ENCODE results near the gene AHNAK2.

The AHNAK2 gene

DNA sequence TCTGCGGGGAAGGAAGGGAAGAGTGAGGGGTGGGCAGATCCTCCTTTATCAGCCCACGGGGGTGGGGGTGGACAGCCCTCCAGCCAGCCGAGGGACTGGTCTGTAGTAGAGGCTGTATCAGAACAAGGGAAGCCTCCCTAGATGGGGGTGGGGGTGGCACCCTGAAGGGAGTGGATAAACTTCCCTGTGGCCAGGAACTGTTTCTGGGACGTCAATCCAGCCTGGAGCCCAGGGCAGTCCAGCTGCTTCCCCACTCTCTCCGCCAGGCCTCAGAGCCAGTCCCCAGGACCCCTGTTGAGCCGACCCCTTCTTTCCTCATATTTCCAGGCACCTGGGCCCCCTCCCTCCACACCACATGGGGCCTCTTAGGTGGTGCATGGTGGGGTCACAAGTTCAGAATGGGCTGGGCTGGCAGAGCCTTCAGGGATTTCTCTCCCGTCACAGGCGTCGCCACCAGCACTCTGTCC is 46.8 kb downstream of the AHNAK2 start:
- H3K9ac ChIP-seq (ENCODE audit: low read depth in 1 of 2, low read length in 2 of 2) = no peak overlapping the region
- H3K27ac ChIP-seq (ENCODE audit: low read depth, low read length) = no peak overlapping the region
- H3K36me3 ChIP-seq (ENCODE audit: control insufficient read depth in 1 of 2, insufficient read depth in 2 of 2, low read length in 2 of 2) = no peaks in the 10 kb centered on the region
- H3K27me3 ChIP-seq (ENCODE audit: control insufficient read depth in 1 of 2, insufficient read depth in 2 of 2, low read length in 2 of 2) = peaks cover 30 to 35% of the 10 kb centered on the region in 2 donors
- H3K4me1 ChIP-seq (ENCODE audit: control insufficient read depth in 1 of 2, insufficient read depth in 2 of 2, low read length in 2 of 2) = peaks cover 0 to under 1% of the 10 kb centered on the region in 2 donors
- no peak overlapping the region for H3K4me3 ChIP-seq (ENCODE audit: low read depth in 1 of 2, low read length in 2 of 2)
- no peaks in the 10 kb centered on the region for H3K9me3 ChIP-seq (ENCODE audit: control insufficient read depth in 1 of 2, low read length in 2 of 2)

DNA sequence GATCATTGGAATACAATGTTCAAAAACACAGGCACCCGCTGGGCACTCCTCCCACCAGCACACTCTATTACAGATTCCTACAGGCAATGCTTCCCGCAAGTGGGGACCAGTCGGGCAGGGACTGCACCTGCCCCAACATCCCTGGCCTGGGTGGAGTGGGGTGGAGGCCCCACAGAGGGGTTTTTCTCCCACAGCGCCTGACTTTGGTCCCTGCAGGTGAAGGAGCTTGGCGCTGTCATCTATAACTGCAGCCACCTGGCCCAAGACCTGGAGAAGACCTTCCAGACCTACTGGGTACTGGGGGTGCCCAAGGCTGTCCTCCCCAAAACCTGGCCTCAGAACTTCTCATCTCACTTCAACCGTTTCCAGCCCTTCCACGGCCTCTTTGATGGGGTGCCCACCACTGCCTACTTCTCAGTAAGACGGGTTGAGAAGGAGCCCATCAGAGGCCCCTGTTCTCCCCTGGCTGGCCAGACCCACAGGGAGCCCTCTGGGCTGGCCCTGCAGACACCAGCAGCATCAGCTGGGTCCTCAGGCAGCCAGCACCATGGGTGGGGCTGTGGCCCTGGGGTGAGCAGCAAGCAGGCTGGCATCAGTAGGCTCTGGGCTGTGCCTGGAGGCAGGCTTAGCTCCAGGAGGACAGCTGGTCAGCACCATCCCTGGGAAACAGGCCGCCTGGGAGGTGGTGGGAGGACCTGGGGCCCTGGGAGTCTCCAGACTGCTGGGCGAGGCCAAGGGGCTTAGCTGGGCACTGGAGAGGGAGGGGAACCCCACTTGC is 47.5 kb downstream of the AHNAK2 start:
- Histone ChIP-seq H3K4me3 (ENCODE audit: low read depth in 1 of 2, low read length in 2 of 2) (no peak overlapping the region), H3K9me3 (ENCODE audit: control insufficient read depth in 1 of 2, low read length in 2 of 2) (no peaks in the 10 kb centered on the region), H3K27ac (ENCODE audit: low read depth, low read length) (no peak overlapping the region), H3K36me3 (ENCODE audit: control insufficient read depth in 1 of 2, insufficient read depth in 2 of 2, low read length in 2 of 2) (no peaks in the 10 kb centered on the region), H3K4me1 (ENCODE audit: control insufficient read depth in 1 of 2, insufficient read depth in 2 of 2, low read length in 2 of 2) (peaks cover 0 to 7% of the 10 kb centered on the region in 2 donors), H3K9ac (ENCODE audit: low read depth in 1 of 2, low read length in 2 of 2) (no peak overlapping the region), H3K27me3 (ENCODE audit: control insufficient read depth in 1 of 2, insufficient read depth in 2 of 2, low read length in 2 of 2) (peaks cover 30 to 31% of the 10 kb centered on the region in 2 donors)

DNA sequence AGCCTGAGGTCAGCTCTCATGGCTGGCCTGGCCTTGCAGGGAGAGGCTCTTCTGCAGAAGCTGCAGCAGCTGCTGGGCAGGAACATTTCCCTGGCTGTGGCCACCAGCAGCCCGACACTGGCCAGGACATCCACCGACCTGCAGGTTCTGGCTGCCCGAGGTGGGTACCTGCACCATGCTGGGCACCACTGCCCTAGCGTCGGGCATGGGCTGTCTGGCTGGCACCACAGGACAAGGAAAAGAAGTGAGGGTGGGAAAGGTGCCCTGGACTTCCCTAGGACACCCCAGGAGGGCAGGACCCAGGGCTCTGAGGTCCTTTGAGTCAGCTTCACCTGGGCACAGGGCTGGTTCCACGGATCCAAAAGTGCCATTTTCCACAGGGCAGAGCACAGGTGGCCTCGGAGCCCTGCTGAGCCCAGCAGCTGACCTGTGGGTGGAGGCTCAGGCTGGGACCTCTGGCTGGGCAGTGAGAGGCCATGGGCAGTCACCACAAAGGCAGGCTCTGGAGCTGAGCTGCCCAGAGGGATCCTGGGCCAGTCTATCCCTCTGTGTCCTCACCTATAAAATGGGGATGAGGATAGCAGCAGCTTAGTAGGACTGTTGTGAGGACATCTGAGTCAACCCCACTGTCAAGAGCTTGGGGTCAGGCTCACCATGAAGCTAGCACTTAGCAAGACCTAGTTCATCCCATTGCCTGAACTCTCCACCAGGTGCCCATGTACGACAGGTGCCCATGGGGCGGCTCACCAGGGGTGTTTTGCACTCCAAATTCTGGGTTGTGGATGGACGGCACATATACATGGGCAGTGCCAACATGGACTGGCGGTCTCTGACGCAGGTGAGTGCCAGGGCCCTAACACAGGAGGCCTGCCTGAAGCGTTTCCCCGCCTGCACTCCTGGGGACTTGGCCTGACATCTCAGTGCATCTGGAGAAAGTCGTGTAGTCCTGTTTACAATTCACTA is 48.6 kb downstream of the AHNAK2 start:
- Histone ChIP-seq H3K36me3 (ENCODE audit: control insufficient read depth in 1 of 2, insufficient read depth in 2 of 2, low read length in 2 of 2) (no peaks in the 10 kb centered on the region), H3K9me3 (ENCODE audit: control insufficient read depth in 1 of 2, low read length in 2 of 2) (peaks cover 0 to under 1% of the 10 kb centered on the region in 2 donors), H3K9ac (ENCODE audit: low read depth in 1 of 2, low read length in 2 of 2) (no peak overlapping the region), H3K27me3 (ENCODE audit: control insufficient read depth in 1 of 2, insufficient read depth in 2 of 2, low read length in 2 of 2) (peaks cover 19 to 23% of the 10 kb centered on the region in 2 donors), H3K4me3 (ENCODE audit: low read depth in 1 of 2, low read length in 2 of 2) (no peak overlapping the region), H3K27ac (ENCODE audit: low read depth, low read length) (no peak overlapping the region), H3K4me1 (ENCODE audit: control insufficient read depth in 1 of 2, insufficient read depth in 2 of 2, low read length in 2 of 2) (peaks cover 6 to 17% of the 10 kb centered on the region in 2 donors)

- Histone ChIP-seq H3K27ac (ENCODE audit: low read depth, low read length) (no peak overlapping the region), H3K9ac (ENCODE audit: low read depth in 1 of 2, low read length in 2 of 2) (no peak overlapping the region), H3K27me3 (ENCODE audit: control insufficient read depth in 1 of 2, insufficient read depth in 2 of 2, low read length in 2 of 2) (peaks cover 17 to 18% of the 10 kb centered on the region in 2 donors), H3K9me3 (ENCODE audit: control insufficient read depth in 1 of 2, low read length in 2 of 2) (peaks cover 3 to 6% of the 10 kb centered on the region in 2 donors), H3K4me3 (ENCODE audit: low read depth in 1 of 2, low read length in 2 of 2) (no peak overlapping the region), H3K4me1 (ENCODE audit: control insufficient read depth in 1 of 2, insufficient read depth in 2 of 2, low read length in 2 of 2) (peaks cover 6 to 17% of the 10 kb centered on the region in 2 donors), H3K36me3 (ENCODE audit: control insufficient read depth in 1 of 2, insufficient read depth in 2 of 2, low read length in 2 of 2) (no peaks in the 10 kb centered on the region)
Measured at GRCh38 chr14:104928391-104929133, 49.6 kb downstream of the AHNAK2 start.

- Histone ChIP-seq H3K4me3 (ENCODE audit: low read depth in 1 of 2, low read length in 2 of 2) (no peak overlapping the region), H3K4me1 (ENCODE audit: control insufficient read depth in 1 of 2, insufficient read depth in 2 of 2, low read length in 2 of 2) (peaks cover 6 to 17% of the 10 kb centered on the region in 2 donors), H3K9ac (ENCODE audit: low read depth in 1 of 2, low read length in 2 of 2) (no peak overlapping the region), H3K27me3 (ENCODE audit: control insufficient read depth in 1 of 2, insufficient read depth in 2 of 2, low read length in 2 of 2) (peaks cover 15 to 16% of the 10 kb centered on the region in 2 donors), H3K27ac (ENCODE audit: low read depth, low read length) (no peak overlapping the region), H3K9me3 (ENCODE audit: control insufficient read depth in 1 of 2, low read length in 2 of 2) (peaks cover 3 to 6% of the 10 kb centered on the region in 2 donors), H3K36me3 (ENCODE audit: control insufficient read depth in 1 of 2, insufficient read depth in 2 of 2, low read length in 2 of 2) (no peaks in the 10 kb centered on the region)
Measured at GRCh38 chr14:104927901-104928300, 50.3 kb downstream of the AHNAK2 start.

DNA sequence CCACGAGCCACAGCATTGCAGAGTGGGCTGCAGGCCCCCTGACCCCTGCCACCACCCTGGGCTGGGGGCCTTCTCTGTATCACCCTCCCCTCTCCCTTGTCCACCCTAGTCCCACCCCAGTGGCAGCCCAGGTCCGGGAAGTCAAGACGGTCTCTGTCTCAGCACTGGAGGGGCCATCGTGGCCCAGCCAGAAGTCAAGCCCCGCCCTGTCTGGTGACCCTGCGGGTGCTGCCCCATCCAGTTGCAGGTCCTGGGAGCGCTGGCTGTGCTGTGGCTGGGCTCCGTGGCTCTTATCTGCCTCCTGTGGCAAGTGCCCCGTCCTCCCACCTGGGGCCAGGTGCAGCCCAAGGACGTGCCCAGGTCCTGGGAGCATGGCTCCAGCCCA is 50.8 kb downstream of the AHNAK2 start:
- H3K9me3 ChIP-seq (ENCODE audit: control insufficient read depth in 1 of 2, low read length in 2 of 2) = peaks cover 3 to 6% of the 10 kb centered on the region in 2 donors
- peaks cover 11% of the 10 kb centered on the region in 2 donors for H3K27me3 ChIP-seq (ENCODE audit: control insufficient read depth in 1 of 2, insufficient read depth in 2 of 2, low read length in 2 of 2)
- no peak overlapping the region for H3K4me3 ChIP-seq (ENCODE audit: low read depth in 1 of 2, low read length in 2 of 2)
- no peak overlapping the region for H3K27ac ChIP-seq (ENCODE audit: low read depth, low read length)
- H3K36me3 ChIP-seq (ENCODE audit: control insufficient read depth in 1 of 2, insufficient read depth in 2 of 2, low read length in 2 of 2) = no peaks in the 10 kb centered on the region
- H3K9ac ChIP-seq (ENCODE audit: low read depth in 1 of 2, low read length in 2 of 2) = no peak overlapping the region
- peaks cover 6 to 17% of the 10 kb centered on the region in 2 donors for H3K4me1 ChIP-seq (ENCODE audit: control insufficient read depth in 1 of 2, insufficient read depth in 2 of 2, low read length in 2 of 2)

DNA sequence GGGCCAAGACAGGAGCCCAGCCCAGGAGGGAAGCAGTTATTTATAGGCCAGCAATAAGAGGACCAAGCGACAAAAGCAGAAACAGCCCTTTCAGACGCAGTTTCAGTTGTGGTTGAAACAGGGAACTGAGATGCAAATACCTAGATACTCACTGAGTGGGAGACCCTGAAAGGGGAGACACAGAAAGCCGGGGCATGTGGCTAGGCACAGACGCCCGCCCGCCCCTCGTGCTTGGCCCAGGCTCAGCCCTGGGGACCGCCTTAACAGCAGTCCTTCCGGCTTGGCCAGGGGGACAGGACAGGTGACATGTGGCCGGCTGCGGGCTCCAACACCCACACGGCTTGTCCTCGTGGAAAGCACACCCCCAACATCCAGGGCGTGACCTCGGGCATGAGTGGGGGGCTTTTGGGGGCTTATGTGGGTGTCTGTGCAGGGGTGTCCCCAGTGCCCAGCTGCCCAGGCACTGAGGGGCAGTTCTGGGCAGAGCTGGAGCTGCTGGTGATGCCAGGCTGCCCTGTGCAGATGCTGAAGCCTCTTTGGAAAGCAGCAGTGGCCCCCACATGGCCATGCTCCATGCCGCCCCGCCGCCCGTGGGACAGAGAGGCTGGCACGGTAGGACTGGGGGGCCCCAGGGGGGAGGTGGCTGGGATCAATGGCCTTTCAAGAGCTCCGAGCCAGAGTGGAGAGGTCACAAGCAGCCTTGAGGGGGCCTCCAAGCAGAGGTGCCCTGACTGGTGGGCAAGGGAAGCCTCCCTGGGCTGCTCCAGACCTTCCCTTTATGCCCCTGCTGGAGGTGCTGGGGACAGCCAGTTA is 51.3 kb downstream of the AHNAK2 start:
- H3K4me1 ChIP-seq (ENCODE audit: control insufficient read depth in 1 of 2, insufficient read depth in 2 of 2, low read length in 2 of 2) = peaks cover 6 to 17% of the 10 kb centered on the region in 2 donors
- peaks cover 5% of the 10 kb centered on the region in 2 donors for H3K27me3 ChIP-seq (ENCODE audit: control insufficient read depth in 1 of 2, insufficient read depth in 2 of 2, low read length in 2 of 2)
- H3K9me3 ChIP-seq (ENCODE audit: control insufficient read depth in 1 of 2, low read length in 2 of 2) = peaks cover 3 to 6% of the 10 kb centered on the region in 2 donors
- H3K4me3 ChIP-seq (ENCODE audit: low read depth in 1 of 2, low read length in 2 of 2) = no peak overlapping the region
- no peak overlapping the region for H3K9ac ChIP-seq (ENCODE audit: low read depth in 1 of 2, low read length in 2 of 2)
- no peaks in the 10 kb centered on the region for H3K36me3 ChIP-seq (ENCODE audit: control insufficient read depth in 1 of 2, insufficient read depth in 2 of 2, low read length in 2 of 2)
- H3K27ac ChIP-seq (ENCODE audit: low read depth, low read length) = no peak overlapping the region

GRCh38 chr14:104925855-104926609 is 52.1 kb downstream of the AHNAK2 start:
- Histone ChIP-seq H3K4me1 (ENCODE audit: control insufficient read depth in 1 of 2, insufficient read depth in 2 of 2, low read length in 2 of 2) (peaks cover 6 to 17% of the 10 kb centered on the region in 2 donors), H3K9me3 (ENCODE audit: control insufficient read depth in 1 of 2, low read length in 2 of 2) (peaks cover 3 to 6% of the 10 kb centered on the region in 2 donors), H3K4me3 (ENCODE audit: low read depth in 1 of 2, low read length in 2 of 2) (peak overlapping the region in 1 of 2 donors; percentile 5), H3K9ac (ENCODE audit: low read depth in 1 of 2, low read length in 2 of 2) (no peak overlapping the region), H3K27ac (ENCODE audit: low read depth, low read length) (no peak overlapping the region), H3K36me3 (ENCODE audit: control insufficient read depth in 1 of 2, insufficient read depth in 2 of 2, low read length in 2 of 2) (no peaks in the 10 kb centered on the region), H3K27me3 (ENCODE audit: control insufficient read depth in 1 of 2, insufficient read depth in 2 of 2, low read length in 2 of 2) (peaks cover 3 to 4% of the 10 kb centered on the region in 2 donors)

Data from duodenal mucosa (tissue), 2 donors.